ENCODE measurements around the gene ERG.

Gene ERG

GRCh38 chr21:38401191-38401926 lies 96.9 kb downstream of the ERG start:
- H3K27ac ChIP-seq (replicated peaks) = peak overlapping the region; percentile 47
- no peak for DNase-seq (ENCODE audit: low read depth in 1 of 2, low spot score in 1 of 2)
- H3K27me3 ChIP-seq (ENCODE audit: insufficient read depth, poor library complexity, severe bottlenecking) = no peaks in the 10 kb centered on the region
- H3K4me3 ChIP-seq (replicated peaks; ENCODE audit: insufficient read depth, low read length) = no peak overlapping the region
- no peak for TF ChIP-seq REST (IDR thresholded peaks at IDR 0.05; ENCODE audit: insufficient replicate concordance, low read depth)
- no peak for TF ChIP-seq CTCF (IDR thresholded peaks at IDR 0.05; ENCODE audit: insufficient read depth, low read length)
- TF ChIP-seq POLR2AphosphoS5 (IDR thresholded peaks at IDR 0.05; ENCODE audit: low read depth) = no peak
- TF ChIP-seq SPI1 (IDR thresholded peaks at IDR 0.05; ENCODE audit: borderline replicate concordance, low read depth) = no peak

GRCh38 chr21:38400195-38400919 lies 97.9 kb downstream of the ERG start:
- H3K4me3 ChIP-seq (replicated peaks; ENCODE audit: insufficient read depth, low read length) = no peak overlapping the region

More at GRCh38 chr21:38400195-38400919, 97.9 kb downstream of the ERG start:
- TF ChIP-seq GABPA (IDR thresholded peaks at IDR 0.05; ENCODE audit: low read depth) = no peak
- TF ChIP-seq SPI1 (IDR thresholded peaks at IDR 0.05; ENCODE audit: borderline replicate concordance, low read depth) = no peak
- no peak for TF ChIP-seq CTCF (IDR thresholded peaks at IDR 0.05; ENCODE audit: insufficient read depth, low read length)
- no peak for TF ChIP-seq POLR2AphosphoS5 (IDR thresholded peaks at IDR 0.05; ENCODE audit: low read depth)
- no peak for TF ChIP-seq REST (IDR thresholded peaks at IDR 0.05; ENCODE audit: insufficient replicate concordance, low read depth)
- peak overlapping the region; percentile 47 for H3K27ac ChIP-seq (replicated peaks)
- DNase-seq (ENCODE audit: low read depth in 1 of 2, low spot score in 1 of 2) = no peak
- H3K27me3 ChIP-seq (ENCODE audit: insufficient read depth, poor library complexity, severe bottlenecking) = no peaks in the 10 kb centered on the region

Measured in HL-60 (cell line).